H1 (cell line): ENCODE data around the gene KCTD11. TPM values are rescaled to one million over a fixed set of nuclear protein-coding genes. Genes with fewer than 3 reads are reported as not detected.
A peak's percentile ranks its signal among the peaks of the same experiment; 100 is the strongest.

Experiments used
- EZH2 ChIP-seq: fragments of 200-600 bp; sonication (generic); IDR thresholded peaks from 2 replicates; pipeline ENCODE4 v1.7.1; 2012; ENCODE audit warnings: low read depth, mild to moderate bottlenecking, moderate library complexity, low read length, inconsistent platforms; ENCODE audit not compliant: severe bottlenecking
- KDM1A ChIP-seq: fragments of 200-600, 300-600 bp; sonication (generic); IDR thresholded peaks from 2 replicates; pipeline ENCODE4 v1.7.1; 2016; ENCODE audit warnings: mild to moderate bottlenecking, low read length, borderline replicate concordance
- POLR2A ChIP-seq, 2 experiments: IDR thresholded peaks; 1 replicate in 1 of 2; 2 replicates in 1 of 2; pipeline ENCODE4 v1.6.1; 2011; ENCODE audit warnings: low read depth in 2 of 2, low read length in 2 of 2, mild to moderate bottlenecking in 2 of 2; ENCODE audit errors: control extremely low read depth in 1 of 2
- polyA plus RNA-seq, 7 experiments: library from polyadenylated mRNA; depleted of rRNA in 3 of 7; stranded (reverse) in 5 of 7; unstranded in 2 of 7; fragments of >200 nt in 5 of 7; fragments of 200-250 nt in 2 of 7; gene quantifications; 1 replicate in 5 of 7; 2 replicates in 1 of 7; 4 replicates in 1 of 7; pipeline versions ENCODE4 v1.2.1 to v1.2.3, GENCODE V29; 2011 to 2013; ENCODE audit warnings: missing spikeins in 2 of 7, mixed read lengths in 2 of 7
- total RNA-seq: library from RNA; stranded (reverse); fragmentation: NEBNext Ultra II Directional; extraction: Animal tissue kit (Norgen Biotek cat#: 25700); gene quantifications from 2 replicates; pipeline ENCODE4 v1.2.1, GENCODE V29; 2021
- TF ChIP-seq, protein P1 (sequence below): fragments of 300-600 bp; sonication (generic); IDR thresholded peaks from 2 replicates; pipeline ENCODE4 v1.7.1; 2012; ENCODE audit warnings: low read length, moderate library complexity, mild to moderate bottlenecking, inconsistent platforms; ENCODE audit not compliant: insufficient replicate concordance
- TF ChIP-seq, protein P2 (sequence below): IDR thresholded peaks from 2 replicates; pipeline ENCODE4 v1.6.1; 2012; ENCODE audit warnings: inconsistent platforms

KCTD11 gene
- total and polyA plus RNA-seq, 2 of the 8 experiments (the other 6 are each of a cell fraction or from before 2014, with no cell fraction given), result 8.6 to 9.2 TPM

DNA sequence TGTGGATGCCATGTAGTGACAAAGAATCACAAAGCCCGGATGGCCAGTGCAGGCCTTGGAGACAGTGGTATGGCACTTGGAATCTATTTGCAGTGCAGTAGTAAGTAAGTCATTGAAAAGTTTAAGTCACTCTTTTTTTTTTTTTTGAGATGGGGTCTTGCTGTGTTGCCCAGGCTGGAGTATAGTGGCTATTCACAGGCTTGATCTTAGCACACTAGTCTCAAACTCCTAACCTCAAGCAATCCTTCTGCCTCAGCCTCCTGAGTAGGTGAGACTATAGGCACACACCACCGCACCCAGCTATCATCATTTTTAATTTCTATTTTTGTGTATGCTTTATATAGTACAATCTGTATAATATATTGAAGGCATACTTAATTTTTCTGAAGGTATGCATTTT is 46.6 kb downstream of the KCTD11 start (continued):
- TF ChIP-seq, protein P1, sequence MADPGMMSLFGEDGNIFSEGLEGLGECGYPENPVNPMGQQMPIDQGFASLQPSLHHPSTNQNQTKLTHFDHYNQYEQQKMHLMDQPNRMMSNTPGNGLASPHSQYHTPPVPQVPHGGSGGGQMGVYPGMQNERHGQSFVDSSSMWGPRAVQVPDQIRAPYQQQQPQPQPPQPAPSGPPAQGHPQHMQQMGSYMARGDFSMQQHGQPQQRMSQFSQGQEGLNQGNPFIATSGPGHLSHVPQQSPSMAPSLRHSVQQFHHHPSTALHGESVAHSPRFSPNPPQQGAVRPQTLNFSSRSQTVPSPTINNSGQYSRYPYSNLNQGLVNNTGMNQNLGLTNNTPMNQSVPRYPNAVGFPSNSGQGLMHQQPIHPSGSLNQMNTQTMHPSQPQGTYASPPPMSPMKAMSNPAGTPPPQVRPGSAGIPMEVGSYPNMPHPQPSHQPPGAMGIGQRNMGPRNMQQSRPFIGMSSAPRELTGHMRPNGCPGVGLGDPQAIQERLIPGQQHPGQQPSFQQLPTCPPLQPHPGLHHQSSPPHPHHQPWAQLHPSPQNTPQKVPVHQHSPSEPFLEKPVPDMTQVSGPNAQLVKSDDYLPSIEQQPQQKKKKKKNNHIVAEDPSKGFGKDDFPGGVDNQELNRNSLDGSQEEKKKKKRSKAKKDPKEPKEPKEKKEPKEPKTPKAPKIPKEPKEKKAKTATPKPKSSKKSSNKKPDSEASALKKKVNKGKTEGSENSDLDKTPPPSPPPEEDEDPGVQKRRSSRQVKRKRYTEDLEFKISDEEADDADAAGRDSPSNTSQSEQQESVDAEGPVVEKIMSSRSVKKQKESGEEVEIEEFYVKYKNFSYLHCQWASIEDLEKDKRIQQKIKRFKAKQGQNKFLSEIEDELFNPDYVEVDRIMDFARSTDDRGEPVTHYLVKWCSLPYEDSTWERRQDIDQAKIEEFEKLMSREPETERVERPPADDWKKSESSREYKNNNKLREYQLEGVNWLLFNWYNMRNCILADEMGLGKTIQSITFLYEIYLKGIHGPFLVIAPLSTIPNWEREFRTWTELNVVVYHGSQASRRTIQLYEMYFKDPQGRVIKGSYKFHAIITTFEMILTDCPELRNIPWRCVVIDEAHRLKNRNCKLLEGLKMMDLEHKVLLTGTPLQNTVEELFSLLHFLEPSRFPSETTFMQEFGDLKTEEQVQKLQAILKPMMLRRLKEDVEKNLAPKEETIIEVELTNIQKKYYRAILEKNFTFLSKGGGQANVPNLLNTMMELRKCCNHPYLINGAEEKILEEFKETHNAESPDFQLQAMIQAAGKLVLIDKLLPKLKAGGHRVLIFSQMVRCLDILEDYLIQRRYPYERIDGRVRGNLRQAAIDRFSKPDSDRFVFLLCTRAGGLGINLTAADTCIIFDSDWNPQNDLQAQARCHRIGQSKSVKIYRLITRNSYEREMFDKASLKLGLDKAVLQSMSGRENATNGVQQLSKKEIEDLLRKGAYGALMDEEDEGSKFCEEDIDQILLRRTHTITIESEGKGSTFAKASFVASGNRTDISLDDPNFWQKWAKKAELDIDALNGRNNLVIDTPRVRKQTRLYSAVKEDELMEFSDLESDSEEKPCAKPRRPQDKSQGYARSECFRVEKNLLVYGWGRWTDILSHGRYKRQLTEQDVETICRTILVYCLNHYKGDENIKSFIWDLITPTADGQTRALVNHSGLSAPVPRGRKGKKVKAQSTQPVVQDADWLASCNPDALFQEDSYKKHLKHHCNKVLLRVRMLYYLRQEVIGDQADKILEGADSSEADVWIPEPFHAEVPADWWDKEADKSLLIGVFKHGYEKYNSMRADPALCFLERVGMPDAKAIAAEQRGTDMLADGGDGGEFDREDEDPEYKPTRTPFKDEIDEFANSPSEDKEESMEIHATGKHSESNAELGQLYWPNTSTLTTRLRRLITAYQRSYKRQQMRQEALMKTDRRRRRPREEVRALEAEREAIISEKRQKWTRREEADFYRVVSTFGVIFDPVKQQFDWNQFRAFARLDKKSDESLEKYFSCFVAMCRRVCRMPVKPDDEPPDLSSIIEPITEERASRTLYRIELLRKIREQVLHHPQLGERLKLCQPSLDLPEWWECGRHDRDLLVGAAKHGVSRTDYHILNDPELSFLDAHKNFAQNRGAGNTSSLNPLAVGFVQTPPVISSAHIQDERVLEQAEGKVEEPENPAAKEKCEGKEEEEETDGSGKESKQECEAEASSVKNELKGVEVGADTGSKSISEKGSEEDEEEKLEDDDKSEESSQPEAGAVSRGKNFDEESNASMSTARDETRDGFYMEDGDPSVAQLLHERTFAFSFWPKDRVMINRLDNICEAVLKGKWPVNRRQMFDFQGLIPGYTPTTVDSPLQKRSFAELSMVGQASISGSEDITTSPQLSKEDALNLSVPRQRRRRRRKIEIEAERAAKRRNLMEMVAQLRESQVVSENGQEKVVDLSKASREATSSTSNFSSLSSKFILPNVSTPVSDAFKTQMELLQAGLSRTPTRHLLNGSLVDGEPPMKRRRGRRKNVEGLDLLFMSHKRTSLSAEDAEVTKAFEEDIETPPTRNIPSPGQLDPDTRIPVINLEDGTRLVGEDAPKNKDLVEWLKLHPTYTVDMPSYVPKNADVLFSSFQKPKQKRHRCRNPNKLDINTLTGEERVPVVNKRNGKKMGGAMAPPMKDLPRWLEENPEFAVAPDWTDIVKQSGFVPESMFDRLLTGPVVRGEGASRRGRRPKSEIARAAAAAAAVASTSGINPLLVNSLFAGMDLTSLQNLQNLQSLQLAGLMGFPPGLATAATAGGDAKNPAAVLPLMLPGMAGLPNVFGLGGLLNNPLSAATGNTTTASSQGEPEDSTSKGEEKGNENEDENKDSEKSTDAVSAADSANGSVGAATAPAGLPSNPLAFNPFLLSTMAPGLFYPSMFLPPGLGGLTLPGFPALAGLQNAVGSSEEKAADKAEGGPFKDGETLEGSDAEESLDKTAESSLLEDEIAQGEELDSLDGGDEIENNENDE, result no peak
- TF ChIP-seq, protein P2, sequence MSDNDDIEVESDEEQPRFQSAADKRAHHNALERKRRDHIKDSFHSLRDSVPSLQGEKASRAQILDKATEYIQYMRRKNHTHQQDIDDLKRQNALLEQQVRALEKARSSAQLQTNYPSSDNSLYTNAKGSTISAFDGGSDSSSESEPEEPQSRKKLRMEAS, result no peak
- TF ChIP-seq POLR2A (IDR thresholded peaks at IDR 0.05; ENCODE audit: control extremely low read depth in 1 of 2, low read depth in 2 of 2, low read length in 2 of 2), result no peak
- 0 out of 2 replicates have a peak, but pooled peaks have one; percentile 10 for TF ChIP-seq KDM1A
- no peak for TF ChIP-seq EZH2
